T-cell (primary cell): Measurements from ENCODE around the gene JPH3. TPM values are rescaled to one million over a fixed set of nuclear protein-coding genes. Genes with fewer than 3 reads are reported as not detected.
A peak's percentile ranks its signal among the peaks of the same experiment; 100 is the strongest.

Experiments
- ATAC-seq, 4 experiments: fragments of 200-7000 bp in 3 of 4; fragments of 150-1000 bp in 1 of 4; cut with Tn5 transposase; replicated peaks in 1 of 4; 1 replicate in 3 of 4; 2 replicates in 1 of 4; pipeline ENCODE4 v1.10.0; 2021; ENCODE audit warnings: moderate library complexity in 3 of 4, mild to moderate bottlenecking in 2 of 4, moderate number of reproducible peaks in 1 of 4
- CTCF ChIA-PET, 2 donors: fragments of 300-600 bp; sonication (Branson Sonifier 250); formaldehyde crosslinking; loops; one replicate each; lab custom pipeline; 2022; ENCODE audit warnings: antibody characterized with exemption in 2 of 2; lab: Charles Lee
- POLR2A ChIA-PET, 2 donors: fragments of 300-600 bp; sonication (Branson Sonifier 250); formaldehyde crosslinking; loops; one replicate each; lab custom pipeline; 2022; ENCODE audit warnings: antibody characterized with exemption in 2 of 2; lab: Charles Lee
- DNase-seq, 35 experiments: peaks; one replicate each; pipeline versions ENCODE4 v3.0.0 to v3.0.0-alpha.2; 2013 to 2023
- H3K27ac ChIP-seq: one replicate; pipeline ENCODE4 v1.5.1; 2013; ENCODE audit warnings: low read length
- H3K27me3 ChIP-seq, 2 experiments: replicated peaks in 1 of 2; 1 replicate in 1 of 2; 2 replicates in 1 of 2; pipeline versions ENCODE4 v1.6.1 to v1.7.0; 2013; ENCODE audit warnings: low read length in 1 of 2, mixed read lengths in 1 of 2; ENCODE audit not compliant: control insufficient read depth in 2 of 2, insufficient read depth in 2 of 2; ENCODE audit errors: extremely low read depth in 1 of 2
- H3K36me3 ChIP-seq, 2 donors: 1 replicate in 1 of 2; 2 replicates in 1 of 2; pipeline versions ENCODE4 v1.6.1 to v1.7.0; 2013; ENCODE audit warnings: low read length in 1 of 2; ENCODE audit not compliant: control insufficient read depth in 2 of 2, insufficient read depth in 1 of 2; ENCODE audit errors: extremely low read depth in 1 of 2
- H3K4me1 ChIP-seq, 2 experiments: 1 replicate in 1 of 2; 2 replicates in 1 of 2; pipeline versions ENCODE4 v1.6.1 to v1.7.0; 2013; ENCODE audit warnings: low read length in 2 of 2, mixed read lengths in 1 of 2; ENCODE audit not compliant: insufficient read depth in 2 of 2, control insufficient read depth in 1 of 2; ENCODE audit errors: extremely low read depth in 1 of 2
- H3K4me3 ChIP-seq, 2 donors: 1 replicate in 1 of 2; 2 replicates in 1 of 2; pipeline versions ENCODE4 v1.5.1 to v1.7.0; 2013; ENCODE audit warnings: mild to moderate bottlenecking in 2 of 2, low read length in 1 of 2, moderate library complexity in 1 of 2; ENCODE audit not compliant: control insufficient read depth in 1 of 2; ENCODE audit errors: extremely low read depth in 1 of 2
- H3K9me3 ChIP-seq: 2 replicates; pipeline ENCODE4 v1.7.0; 2013
- H3K27ac Mint-ChIP-seq, 2 donors: one replicate each; pipeline ENCODE4 v1.8.0; 2020 to 2021; ENCODE audit warnings: mild to moderate bottlenecking in 2 of 2, mixed read lengths in 2 of 2
- H3K27me3 Mint-ChIP-seq, 2 donors: one replicate each; pipeline ENCODE4 v1.8.0; 2021 to 2022; ENCODE audit warnings: mixed read lengths in 2 of 2
- H3K36me3 Mint-ChIP-seq: one replicate; pipeline ENCODE4 v1.8.0; 2021; ENCODE audit warnings: mixed read lengths
- H3K4me1 Mint-ChIP-seq, 3 donors: one replicate each; pipeline ENCODE4 v1.8.0; 2020 to 2022; ENCODE audit warnings: mixed read lengths in 3 of 3, mild to moderate bottlenecking in 1 of 3
- H3K4me3 Mint-ChIP-seq, 3 donors: one replicate each; pipeline ENCODE4 v1.8.0; 2020 to 2022; ENCODE audit warnings: mild to moderate bottlenecking in 3 of 3, mixed read lengths in 3 of 3, moderate library complexity in 3 of 3
- H3K9me3 Mint-ChIP-seq, 3 donors: one replicate each; pipeline ENCODE4 v1.8.0; 2020 to 2022; ENCODE audit warnings: mixed read lengths in 3 of 3
- whole genome bisulfite sequencing: methylation state at CpG from one replicate; pipeline ENCODE4 v1.1.5; 2013; ENCODE audit warnings: missing lambda C conversion rate; ENCODE audit not compliant: insufficient coverage; 5-methylcytosine and 5-hydroxymethylcytosine counted together
- total RNA-seq, 35 experiments: library from RNA in 6 of 35; stranded (reverse) in 6 of 35; fragments of 120-200 nt in 1 of 35; gene quantifications; one replicate each; pipeline versions ENCODE4 v1.2.1 to v1.2.4 and lab custom pipeline; 2013 to 2026

JPH3 gene
- total RNA-seq, 5 donors from 2014 or later (not counting 1 experiment from before 2014, with no cell fraction given), result not detected

- Mint-ChIP-seq H3K36me3 (no peaks in the 10 kb centered on the region), H3K4me3 (no peak overlapping the region), H3K4me1 (peaks cover 0 to 4% (median 0%) of the 10 kb centered on the region in 3 donors), H3K27me3 (peaks cover 4 to 23% of the 10 kb centered on the region in 2 donors), H3K9me3 (no peaks in the 10 kb centered on the region), H3K27ac (no peak overlapping the region)
- Histone ChIP-seq H3K9me3 (no peaks in the 10 kb centered on the region), H3K4me1 (no peaks in the 10 kb centered on the region), H3K36me3 (no peaks in the 10 kb centered on the region), H3K4me3 (no peak overlapping the region), H3K27me3 (peaks cover 0 to 48% of the 10 kb centered on the region in 2 experiments), H3K27ac (no peak overlapping the region)
- DNase-seq, result no peak
- 66% methylated on average over 6 of the region's 7 CpGs for WGBS
- ChIA-PET POLR2A (no interaction called here), CTCF (no interaction called here)
- ATAC-seq, result no peak
Measured at GRCh38 chr16:87657621-87658192, 55.4 kb downstream of the JPH3 start.

GRCh38 chr16:87658564-87659225 lies 56.4 kb downstream of the JPH3 start:
- POLR2A ChIA-PET, result no interaction called here
- Histone ChIP-seq H3K9me3 (no peaks in the 10 kb centered on the region), H3K27me3 (peaks cover 0 to 50% of the 10 kb centered on the region in 2 experiments), H3K4me3 (no peak overlapping the region), H3K27ac (no peak overlapping the region), H3K36me3 (no peaks in the 10 kb centered on the region), H3K4me1 (no peaks in the 10 kb centered on the region)
- H3K9me3 Mint-ChIP-seq, result no peaks in the 10 kb centered on the region
- peaks cover 0 to 4% (median 0%) of the 10 kb centered on the region in 3 donors for H3K4me1 Mint-ChIP-seq
- CTCF ChIA-PET, result no interaction called here
- H3K36me3 Mint-ChIP-seq, result no peaks in the 10 kb centered on the region
- DNase-seq, result no peak
- no peak overlapping the region for H3K4me3 Mint-ChIP-seq
- H3K27me3 Mint-ChIP-seq, result peaks cover 4 to 28% of the 10 kb centered on the region in 2 donors
- 72% methylated on average over 11 of the region's 14 CpGs for WGBS
- H3K27ac Mint-ChIP-seq, result no peak overlapping the region
- ATAC-seq, result no peak

- 35% methylated on average over 6 of the region's 16 CpGs for WGBS
- ChIA-PET CTCF (no interaction called here), POLR2A (no interaction called here)
- H3K36me3 Mint-ChIP-seq, result no peaks in the 10 kb centered on the region
- Histone ChIP-seq H3K4me1 (no peaks in the 10 kb centered on the region), H3K27ac (no peak overlapping the region), H3K27me3 (peaks cover 0 to 45% of the 10 kb centered on the region in 2 experiments), H3K36me3 (no peaks in the 10 kb centered on the region), H3K9me3 (no peaks in the 10 kb centered on the region), H3K4me3 (no peak overlapping the region)
- H3K4me1 Mint-ChIP-seq, result peaks cover 0 to 4% (median 0%) of the 10 kb centered on the region in 3 donors
- DNase-seq (peak in 21 of 35 experiments; percentile 1 to 26 (median 14)), ATAC-seq (peak in 1 of 4 experiments; percentile 47)
- H3K27ac Mint-ChIP-seq, result no peak overlapping the region
- H3K9me3 Mint-ChIP-seq, result no peaks in the 10 kb centered on the region
- H3K4me3 Mint-ChIP-seq, result no peak overlapping the region
- H3K27me3 Mint-ChIP-seq, result peaks cover 4 to 29% of the 10 kb centered on the region in 2 donors
Measured at GRCh38 chr16:87661561-87661960, 59.3 kb downstream of the JPH3 start.

- no peaks in the 10 kb centered on the region for H3K9me3 Mint-ChIP-seq
- no peak overlapping the region for H3K4me3 ChIP-seq
- WGBS, result 57% methylated on average over 10 of the region's 25 CpGs
- peaks cover 4 to 26% of the 10 kb centered on the region in 2 donors for H3K27me3 Mint-ChIP-seq
- DNase-seq (no peak), ATAC-seq (no peak)
- H3K27me3 ChIP-seq, result peaks cover 0 to 45% of the 10 kb centered on the region in 2 experiments
- H3K36me3 Mint-ChIP-seq, result no peaks in the 10 kb centered on the region
- no peak overlapping the region for H3K4me3 Mint-ChIP-seq
- H3K4me1 ChIP-seq, result no peaks in the 10 kb centered on the region
- no peak overlapping the region for H3K27ac ChIP-seq
- ChIA-PET CTCF (interaction anchor here in 1 of 2 donors (0.6 kb wide), 1 partner anchor 1018 kb away, joined by 3 read pairs; no protein-coding TSS in a partner anchor), POLR2A (interaction anchor here in 1 of 2 donors (0.5 kb wide), 1 partner anchor 203 kb away, joined by 6 read pairs; no protein-coding TSS in a partner anchor)
- H3K4me1 Mint-ChIP-seq, result peaks cover 0 to 4% (median 0%) of the 10 kb centered on the region in 3 donors
- H3K9me3 ChIP-seq, result no peaks in the 10 kb centered on the region
- H3K36me3 ChIP-seq, result no peaks in the 10 kb centered on the region
- no peak overlapping the region for H3K27ac Mint-ChIP-seq
Measured at GRCh38 chr16:87662254-87663204, 60.2 kb downstream of the JPH3 start.

- CTCF ChIA-PET, result no interaction called here
- H3K27me3 Mint-ChIP-seq, result peaks cover 4 to 29% of the 10 kb centered on the region in 2 donors
- H3K4me3 Mint-ChIP-seq, result no peak overlapping the region
Measured at GRCh38 chr16:87664792-87665191, 62.5 kb downstream of the JPH3 start.

GRCh38 chr16:87665193-87665592 lies 62.9 kb downstream of the JPH3 start:
- no peaks in the 10 kb centered on the region for H3K9me3 Mint-ChIP-seq
- WGBS, result 97% methylated on average over 6 of the region's 15 CpGs
- Histone ChIP-seq H3K4me1 (no peaks in the 10 kb centered on the region), H3K4me3 (no peak overlapping the region), H3K9me3 (no peaks in the 10 kb centered on the region), H3K27me3 (peaks cover 0 to 54% of the 10 kb centered on the region in 2 experiments), H3K36me3 (no peaks in the 10 kb centered on the region), H3K27ac (no peak overlapping the region)
- CTCF ChIA-PET, result no interaction called here
- ATAC-seq (no peak), DNase-seq (no peak)
- H3K36me3 Mint-ChIP-seq, result no peaks in the 10 kb centered on the region
- H3K27me3 Mint-ChIP-seq, result peaks cover 4 to 29% of the 10 kb centered on the region in 2 donors
- H3K27ac Mint-ChIP-seq, result no peak overlapping the region
- peaks cover 0 to 4% (median 0%) of the 10 kb centered on the region in 3 donors for H3K4me1 Mint-ChIP-seq
- no peak overlapping the region for H3K4me3 Mint-ChIP-seq
- POLR2A ChIA-PET, result no interaction called here

More at GRCh38 chr16:87664792-87665191, 62.5 kb downstream of the JPH3 start:
- 92% methylated on average over 10 of the region's 11 CpGs for WGBS
- H3K36me3 ChIP-seq, result no peaks in the 10 kb centered on the region
- Mint-ChIP-seq H3K9me3 (no peaks in the 10 kb centered on the region), H3K4me1 (peaks cover 0 to 4% (median 0%) of the 10 kb centered on the region in 3 donors), H3K27ac (no peak overlapping the region), H3K36me3 (no peaks in the 10 kb centered on the region)
- H3K9me3 ChIP-seq, result no peaks in the 10 kb centered on the region
- POLR2A ChIA-PET, result no interaction called here
- no peaks in the 10 kb centered on the region for H3K4me1 ChIP-seq
- H3K27me3 ChIP-seq, result peaks cover 0 to 52% of the 10 kb centered on the region in 2 experiments
- H3K27ac ChIP-seq, result no peak overlapping the region
- no peak overlapping the region for H3K4me3 ChIP-seq
- DNase-seq (no peak), ATAC-seq (no peak)
